ENCODE measurements around the gene KCTD4.
A peak's percentile ranks its signal among the peaks of the same experiment; 100 is the strongest.

The KCTD4 gene

DNA sequence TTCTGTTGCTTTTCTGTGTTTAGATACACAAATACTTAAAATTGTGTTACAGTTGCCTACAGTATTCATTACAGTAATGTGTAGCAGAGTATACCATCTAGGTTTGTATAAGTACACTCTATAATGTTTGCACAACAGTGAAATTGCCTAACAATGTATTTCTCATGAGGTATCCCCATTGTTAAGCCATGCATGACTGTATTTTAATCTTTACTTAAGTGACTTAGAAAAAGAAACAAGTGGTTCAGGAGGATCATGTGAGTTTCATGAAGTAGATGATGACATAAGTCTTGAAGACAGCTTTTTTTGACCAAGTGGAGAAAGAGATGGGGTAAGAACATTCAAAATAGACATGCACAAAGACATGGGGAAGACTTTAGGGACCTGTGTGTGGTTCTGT lies 8.4 kb upstream of the KCTD4 start:
- Histone ChIP-seq H3K4me1 (ENCODE audit: insufficient read depth, low read length) (peaks cover 20% of the 10 kb centered on the region), H3K4me3 (ENCODE audit: low read depth in 1 of 2, low read length in 2 of 2) (no peak overlapping the region), H3K27ac (ENCODE audit: low read depth, low read length) (no peak overlapping the region), H3K27me3 (ENCODE audit: control insufficient read depth in 1 of 2, insufficient read depth in 2 of 2, low read length in 2 of 2) (no peaks in the 10 kb centered on the region), H3K9me3 (ENCODE audit: low read length) (no peaks in the 10 kb centered on the region), H3K9ac (ENCODE audit: low read length) (no peak overlapping the region), H3K36me3 (ENCODE audit: insufficient read depth, low read length) (no peaks in the 10 kb centered on the region)

DNA sequence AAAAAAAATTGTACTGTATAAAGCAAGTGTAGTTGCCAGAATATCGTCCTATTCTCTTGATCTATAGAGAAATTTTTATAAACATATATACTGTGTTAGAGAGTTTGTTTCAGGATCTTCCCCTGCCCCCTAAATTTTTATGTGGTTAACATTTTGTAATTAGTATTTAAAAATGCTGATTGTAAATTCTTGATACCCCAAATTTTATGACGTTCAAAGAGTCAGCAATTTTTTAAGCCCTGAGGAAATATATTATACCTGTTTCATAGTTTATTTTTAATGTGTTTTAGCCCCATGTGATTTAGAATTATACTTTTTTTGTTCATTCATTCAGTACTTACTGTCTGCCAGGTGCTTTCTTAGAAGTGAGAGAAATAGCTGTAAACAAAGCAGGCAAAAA lies 7.3 kb upstream of the KCTD4 start:
- Histone ChIP-seq H3K4me3 (ENCODE audit: low read depth in 1 of 2, low read length in 2 of 2) (no peak overlapping the region), H3K9ac (ENCODE audit: low read length) (no peak overlapping the region), H3K9me3 (ENCODE audit: low read length) (no peaks in the 10 kb centered on the region), H3K4me1 (ENCODE audit: insufficient read depth, low read length) (peaks cover 20% of the 10 kb centered on the region), H3K27me3 (ENCODE audit: control insufficient read depth in 1 of 2, insufficient read depth in 2 of 2, low read length in 2 of 2) (no peaks in the 10 kb centered on the region), H3K27ac (ENCODE audit: low read depth, low read length) (no peak overlapping the region), H3K36me3 (ENCODE audit: insufficient read depth, low read length) (no peaks in the 10 kb centered on the region)

DNA sequence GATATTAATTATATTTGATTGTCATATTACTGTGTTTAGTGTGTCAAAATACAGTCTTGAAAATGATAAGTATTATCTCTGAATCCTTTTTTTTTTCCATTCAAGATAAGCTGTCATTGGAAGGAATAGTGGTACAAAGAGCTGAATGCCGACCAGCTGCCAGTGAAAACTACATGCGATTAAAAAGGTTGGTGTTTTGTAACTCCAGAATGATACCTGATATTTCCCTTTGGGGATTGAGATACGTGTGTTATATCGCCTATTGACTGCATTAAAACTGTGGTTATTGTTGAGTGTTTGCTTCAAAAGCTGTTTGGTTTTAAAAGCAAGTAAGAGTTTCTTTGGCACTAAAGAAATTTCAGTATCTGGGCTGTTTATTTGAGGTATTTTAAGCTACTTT lies 6.5 kb upstream of the KCTD4 start:
- no peaks in the 10 kb centered on the region for H3K36me3 ChIP-seq (ENCODE audit: insufficient read depth, low read length)
- H3K4me1 ChIP-seq (ENCODE audit: insufficient read depth, low read length), result peaks cover 20% of the 10 kb centered on the region
- no peak overlapping the region for H3K4me3 ChIP-seq (ENCODE audit: low read depth in 1 of 2, low read length in 2 of 2)
- peak overlapping the region; percentile 50 for H3K27ac ChIP-seq (ENCODE audit: low read depth, low read length)
- peak overlapping the region; percentile 7 for H3K9ac ChIP-seq (ENCODE audit: low read length)
- no peaks in the 10 kb centered on the region for H3K9me3 ChIP-seq (ENCODE audit: low read length)
- H3K27me3 ChIP-seq (ENCODE audit: control insufficient read depth in 1 of 2, insufficient read depth in 2 of 2, low read length in 2 of 2), result no peaks in the 10 kb centered on the region

DNA sequence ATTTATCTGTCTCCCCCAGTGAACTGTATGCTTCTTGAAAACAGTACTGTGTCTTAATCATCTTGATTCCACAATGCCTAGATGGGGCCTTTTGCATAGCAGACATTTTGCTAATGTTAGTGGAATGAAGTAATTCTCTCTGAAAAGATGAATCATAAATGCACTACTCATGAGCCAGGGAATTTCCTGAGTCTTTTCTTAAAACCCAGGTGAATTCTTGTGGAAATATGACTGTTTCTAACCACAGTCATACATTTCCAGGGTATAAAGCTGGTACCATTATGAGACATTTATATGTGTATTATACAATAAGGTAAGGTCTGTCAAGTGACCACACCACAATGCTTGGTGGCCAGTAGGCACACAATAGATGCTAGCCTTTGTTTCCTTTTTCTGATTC lies 5.5 kb upstream of the KCTD4 start:
- no peak overlapping the region for H3K4me3 ChIP-seq (ENCODE audit: low read depth in 1 of 2, low read length in 2 of 2)

DNA sequence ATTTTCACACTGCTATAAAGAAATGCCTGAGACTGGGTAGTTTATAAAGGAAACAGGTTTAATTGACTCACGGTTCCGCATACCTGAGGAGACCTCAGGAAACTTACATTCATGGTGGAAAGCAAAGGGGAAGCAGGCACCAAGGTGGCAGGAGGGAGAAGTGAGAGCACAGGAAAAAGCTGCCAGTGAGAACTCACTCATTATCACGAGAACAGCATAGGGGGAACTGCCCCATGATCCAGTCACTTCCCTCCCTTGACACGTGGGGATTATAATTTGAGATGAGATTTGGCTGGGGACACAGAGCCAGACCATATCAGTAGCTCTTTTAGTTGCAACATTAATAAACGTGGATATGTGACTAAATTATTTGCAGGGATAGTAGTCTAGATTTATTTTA lies 4.3 kb upstream of the KCTD4 start:
- Histone ChIP-seq H3K27ac (ENCODE audit: low read depth, low read length) (no peak overlapping the region), H3K36me3 (ENCODE audit: insufficient read depth, low read length) (no peaks in the 10 kb centered on the region), H3K4me1 (ENCODE audit: insufficient read depth, low read length) (peaks cover 20% of the 10 kb centered on the region), H3K27me3 (ENCODE audit: control insufficient read depth in 1 of 2, insufficient read depth in 2 of 2, low read length in 2 of 2) (no peaks in the 10 kb centered on the region), H3K9me3 (ENCODE audit: low read length) (no peaks in the 10 kb centered on the region), H3K9ac (ENCODE audit: low read length) (no peak overlapping the region), H3K4me3 (ENCODE audit: low read depth in 1 of 2, low read length in 2 of 2) (no peak overlapping the region)

More for the DNA sequence above, 5.5 kb upstream of the KCTD4 start:
- Histone ChIP-seq H3K27me3 (ENCODE audit: control insufficient read depth in 1 of 2, insufficient read depth in 2 of 2, low read length in 2 of 2) (no peaks in the 10 kb centered on the region), H3K9me3 (ENCODE audit: low read length) (no peaks in the 10 kb centered on the region), H3K27ac (ENCODE audit: low read depth, low read length) (peak overlapping the region; percentile 65), H3K36me3 (ENCODE audit: insufficient read depth, low read length) (no peaks in the 10 kb centered on the region), H3K4me1 (ENCODE audit: insufficient read depth, low read length) (peaks cover 20% of the 10 kb centered on the region), H3K9ac (ENCODE audit: low read length) (no peak overlapping the region)

DNA sequence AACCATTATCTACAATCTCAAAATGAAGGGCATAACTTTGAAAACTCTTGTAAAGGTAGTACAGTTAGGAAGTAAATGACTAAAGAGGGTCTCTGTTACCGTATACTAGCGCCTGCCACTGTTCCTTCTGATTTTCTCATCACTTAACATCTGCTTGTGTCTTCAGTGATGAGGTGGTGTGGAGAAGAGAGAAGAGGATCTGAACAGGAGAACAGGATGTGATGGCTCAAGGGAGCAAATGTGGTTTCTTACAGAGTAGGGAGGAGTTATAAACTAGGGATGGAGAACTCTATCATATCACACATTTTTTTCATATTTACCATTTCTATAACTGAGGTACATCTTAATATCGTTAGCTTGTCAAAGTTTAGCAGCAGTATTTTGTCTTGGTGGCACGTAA lies 1.1 kb downstream of the KCTD4 start:
- Histone ChIP-seq H3K9me3 (ENCODE audit: low read length) (no peaks in the 10 kb centered on the region), H3K9ac (ENCODE audit: low read length) (no peak overlapping the region), H3K4me1 (ENCODE audit: insufficient read depth, low read length) (peaks cover 20% of the 10 kb centered on the region), H3K27ac (ENCODE audit: low read depth, low read length) (no peak overlapping the region), H3K36me3 (ENCODE audit: insufficient read depth, low read length) (no peaks in the 10 kb centered on the region), H3K27me3 (ENCODE audit: control insufficient read depth in 1 of 2, insufficient read depth in 2 of 2, low read length in 2 of 2) (no peaks in the 10 kb centered on the region), H3K4me3 (ENCODE audit: low read depth in 1 of 2, low read length in 2 of 2) (no peak overlapping the region)

DNA sequence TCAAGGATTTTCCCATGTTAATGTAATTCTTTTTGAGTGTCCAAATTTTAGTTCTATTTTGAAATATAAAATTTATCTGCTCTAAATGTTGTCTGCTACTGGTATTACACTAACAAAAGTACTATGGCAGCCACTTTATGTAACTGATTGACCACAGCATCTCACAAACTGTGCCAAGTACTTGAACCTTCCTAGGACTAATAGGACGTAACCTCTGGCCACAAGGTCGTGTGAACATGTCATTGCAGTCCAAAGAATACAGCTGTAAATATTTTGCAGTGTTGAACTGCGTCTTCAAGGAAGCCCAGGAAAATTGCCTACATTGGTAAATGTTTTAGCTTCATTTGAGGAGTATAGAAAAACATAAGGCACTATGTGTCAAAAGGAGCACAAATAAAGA lies 1.9 kb downstream of the KCTD4 start:
- no peaks in the 10 kb centered on the region for H3K9me3 ChIP-seq (ENCODE audit: low read length)

DNA sequence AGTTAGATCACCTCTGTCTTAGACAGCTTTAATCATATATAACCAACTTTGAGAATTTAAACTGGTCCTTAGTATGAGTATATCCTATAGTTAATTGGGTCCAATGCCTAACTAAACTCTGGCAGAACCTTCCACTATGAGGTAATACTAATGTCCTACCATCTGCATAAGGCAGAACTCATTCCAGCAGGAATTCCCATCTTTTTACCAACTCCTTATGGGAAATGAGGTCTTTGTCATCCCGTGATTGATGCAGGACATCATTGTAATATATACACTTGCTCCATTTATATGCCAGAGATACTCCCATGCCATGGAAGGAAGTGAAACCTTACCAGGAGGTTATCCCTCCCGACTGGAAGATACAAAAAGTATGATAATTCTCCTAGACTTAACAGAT lies 2.8 kb downstream of the KCTD4 start:
- Histone ChIP-seq H3K4me1 (ENCODE audit: insufficient read depth, low read length) (peaks cover 24% of the 10 kb centered on the region), H3K27me3 (ENCODE audit: control insufficient read depth in 1 of 2, insufficient read depth in 2 of 2, low read length in 2 of 2) (no peaks in the 10 kb centered on the region), H3K36me3 (ENCODE audit: insufficient read depth, low read length) (no peaks in the 10 kb centered on the region), H3K4me3 (ENCODE audit: low read depth in 1 of 2, low read length in 2 of 2) (no peak overlapping the region), H3K9me3 (ENCODE audit: low read length) (no peaks in the 10 kb centered on the region), H3K9ac (ENCODE audit: low read length) (no peak overlapping the region), H3K27ac (ENCODE audit: low read depth, low read length) (no peak overlapping the region)

More for the DNA sequence above, 1.9 kb downstream of the KCTD4 start:
- Histone ChIP-seq H3K4me3 (ENCODE audit: low read depth in 1 of 2, low read length in 2 of 2) (no peak overlapping the region), H3K9ac (ENCODE audit: low read length) (no peak overlapping the region), H3K27ac (ENCODE audit: low read depth, low read length) (no peak overlapping the region), H3K27me3 (ENCODE audit: control insufficient read depth in 1 of 2, insufficient read depth in 2 of 2, low read length in 2 of 2) (no peaks in the 10 kb centered on the region), H3K4me1 (ENCODE audit: insufficient read depth, low read length) (peaks cover 24% of the 10 kb centered on the region), H3K36me3 (ENCODE audit: insufficient read depth, low read length) (no peaks in the 10 kb centered on the region)

DNA sequence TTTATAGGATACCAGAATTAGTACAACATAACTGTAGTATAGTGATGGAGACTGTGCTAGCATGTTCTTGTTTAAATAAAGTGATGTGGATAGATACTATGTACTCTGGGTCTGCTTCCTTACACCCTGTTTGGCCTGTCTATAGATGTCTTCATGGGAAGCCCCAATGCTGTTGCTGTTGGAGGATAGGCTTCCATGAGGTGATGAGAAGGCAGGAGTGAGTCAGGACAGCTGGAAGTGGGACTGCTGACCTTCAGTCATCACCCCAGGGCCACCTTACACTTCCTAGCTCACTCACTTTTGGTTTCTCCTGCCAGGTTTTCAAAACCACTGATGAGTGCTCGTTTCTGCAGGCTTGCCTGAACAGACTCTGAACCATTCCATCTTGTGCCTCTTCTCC lies 4.2 kb downstream of the KCTD4 start:
- H3K4me1 ChIP-seq (ENCODE audit: insufficient read depth, low read length), result peaks cover 24% of the 10 kb centered on the region
- H3K4me3 ChIP-seq (ENCODE audit: low read depth in 1 of 2, low read length in 2 of 2), result no peak overlapping the region
- no peaks in the 10 kb centered on the region for H3K9me3 ChIP-seq (ENCODE audit: low read length)
- H3K27me3 ChIP-seq (ENCODE audit: control insufficient read depth in 1 of 2, insufficient read depth in 2 of 2, low read length in 2 of 2), result no peaks in the 10 kb centered on the region
- no peak overlapping the region for H3K9ac ChIP-seq (ENCODE audit: low read length)
- H3K36me3 ChIP-seq (ENCODE audit: insufficient read depth, low read length), result no peaks in the 10 kb centered on the region
- H3K27ac ChIP-seq (ENCODE audit: low read depth, low read length), result no peak overlapping the region

DNA sequence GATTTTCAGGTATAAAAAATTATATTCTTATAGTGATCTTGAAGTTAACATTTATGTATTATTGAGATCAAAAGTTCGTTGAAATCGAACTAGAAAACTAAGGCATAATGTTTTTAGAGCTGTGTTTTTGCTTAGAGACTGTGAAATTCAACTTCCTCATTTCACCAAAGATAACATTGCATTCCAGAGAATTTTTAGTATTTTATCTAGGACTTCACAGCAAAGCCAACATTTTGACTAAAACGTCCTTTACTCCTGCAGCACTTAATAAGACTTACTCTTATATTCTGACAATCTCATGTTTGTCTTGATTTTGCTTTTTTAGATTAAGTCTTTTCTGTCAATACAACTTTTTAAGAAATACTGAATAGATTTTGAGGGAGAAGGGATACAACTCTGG lies 4.7 kb downstream of the KCTD4 start:
- H3K4me1 ChIP-seq (ENCODE audit: insufficient read depth, low read length), result peaks cover 24% of the 10 kb centered on the region
- no peaks in the 10 kb centered on the region for H3K36me3 ChIP-seq (ENCODE audit: insufficient read depth, low read length)
- no peak overlapping the region for H3K9ac ChIP-seq (ENCODE audit: low read length)
- no peaks in the 10 kb centered on the region for H3K27me3 ChIP-seq (ENCODE audit: control insufficient read depth in 1 of 2, insufficient read depth in 2 of 2, low read length in 2 of 2)
- H3K9me3 ChIP-seq (ENCODE audit: low read length), result no peaks in the 10 kb centered on the region
- no peak overlapping the region for H3K4me3 ChIP-seq (ENCODE audit: low read depth in 1 of 2, low read length in 2 of 2)
- no peak overlapping the region for H3K27ac ChIP-seq (ENCODE audit: low read depth, low read length)

DNA sequence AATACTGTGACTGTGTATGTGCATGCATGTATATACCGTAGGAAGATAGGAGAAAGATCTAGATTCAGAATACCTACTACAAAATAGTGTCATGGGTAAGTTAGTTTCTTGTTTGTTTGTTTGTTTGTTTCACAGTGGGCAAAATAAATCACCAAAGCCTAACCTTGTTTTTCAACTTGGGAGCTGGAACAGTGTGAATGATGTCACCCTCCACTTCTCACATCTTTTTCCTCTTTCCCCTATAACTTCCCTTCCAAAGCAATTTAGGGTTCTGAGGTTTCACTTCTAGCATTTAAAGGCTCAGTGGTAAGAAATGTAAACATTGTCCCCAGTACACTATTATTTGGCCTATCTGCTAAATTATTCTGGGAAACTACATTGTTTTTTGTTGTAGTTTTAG lies 5.4 kb downstream of the KCTD4 start:
- Histone ChIP-seq H3K36me3 (ENCODE audit: insufficient read depth, low read length) (no peaks in the 10 kb centered on the region), H3K4me1 (ENCODE audit: insufficient read depth, low read length) (peaks cover 24% of the 10 kb centered on the region), H3K27me3 (ENCODE audit: control insufficient read depth in 1 of 2, insufficient read depth in 2 of 2, low read length in 2 of 2) (no peaks in the 10 kb centered on the region), H3K4me3 (ENCODE audit: low read depth in 1 of 2, low read length in 2 of 2) (no peak overlapping the region), H3K9ac (ENCODE audit: low read length) (no peak overlapping the region), H3K27ac (ENCODE audit: low read depth, low read length) (no peak overlapping the region), H3K9me3 (ENCODE audit: low read length) (no peaks in the 10 kb centered on the region)

DNA sequence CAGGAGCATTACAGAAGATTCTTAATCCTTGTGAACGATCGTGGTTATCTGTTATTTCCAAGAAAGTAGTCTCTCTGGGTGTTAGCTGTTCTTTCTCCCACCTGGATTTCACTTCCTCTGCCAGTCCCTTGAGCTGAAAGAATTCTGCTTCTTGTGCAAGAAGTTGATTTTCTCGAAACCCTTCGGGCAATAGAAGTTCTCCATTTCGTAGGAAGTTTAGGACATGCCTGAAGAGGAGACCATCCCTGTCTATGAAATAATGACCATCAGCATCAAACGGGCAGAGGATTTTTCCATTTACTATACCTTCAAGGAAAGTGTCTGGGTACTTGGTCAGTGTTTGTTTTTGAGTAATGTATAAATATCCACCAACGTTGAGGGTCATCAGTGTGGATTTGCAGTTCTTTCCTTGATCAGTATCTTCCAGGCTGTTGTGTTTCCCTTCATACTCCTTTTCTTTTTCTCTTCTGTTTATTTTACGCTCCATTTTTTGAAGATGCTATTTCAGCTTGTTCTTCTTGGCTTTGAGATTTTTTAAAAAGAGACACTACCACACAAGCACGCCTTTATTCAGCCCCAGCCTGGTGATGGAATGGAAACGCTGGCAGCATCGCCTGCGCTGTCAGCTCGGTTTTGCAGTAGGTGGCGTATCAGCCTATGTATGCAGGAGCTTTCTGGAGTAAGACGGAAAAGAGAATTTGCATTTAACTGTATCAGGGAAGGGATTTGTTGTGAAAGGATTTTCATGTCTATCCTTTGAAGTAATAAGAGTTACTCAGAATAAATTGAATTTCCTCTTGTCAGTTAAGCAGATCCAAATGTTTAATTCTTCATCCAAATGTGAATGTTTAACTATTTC lies 6.5 kb downstream of the KCTD4 start:
- Histone ChIP-seq H3K4me3 (ENCODE audit: low read depth in 1 of 2, low read length in 2 of 2) (no peak overlapping the region), H3K9me3 (ENCODE audit: low read length) (no peaks in the 10 kb centered on the region), H3K4me1 (ENCODE audit: insufficient read depth, low read length) (peaks cover 17% of the 10 kb centered on the region), H3K27ac (ENCODE audit: low read depth, low read length) (no peak overlapping the region), H3K27me3 (ENCODE audit: control insufficient read depth in 1 of 2, insufficient read depth in 2 of 2, low read length in 2 of 2) (no peaks in the 10 kb centered on the region), H3K9ac (ENCODE audit: low read length) (no peak overlapping the region), H3K36me3 (ENCODE audit: insufficient read depth, low read length) (no peaks in the 10 kb centered on the region)
